ENCODE results near the gene UQCR10. TPM values are rescaled to one million over a fixed set of nuclear protein-coding genes. Genes with fewer than 3 reads are reported as not detected.
"Not testable (repeated sequence)": the region's sequence is repeated elsewhere in the genome, so short reads cannot be mapped to it uniquely, and the experiment has no call there.

Gene UQCR10
- total RNA-seq, 1 donor from 2014 or later = 35.7 TPM

DNA sequence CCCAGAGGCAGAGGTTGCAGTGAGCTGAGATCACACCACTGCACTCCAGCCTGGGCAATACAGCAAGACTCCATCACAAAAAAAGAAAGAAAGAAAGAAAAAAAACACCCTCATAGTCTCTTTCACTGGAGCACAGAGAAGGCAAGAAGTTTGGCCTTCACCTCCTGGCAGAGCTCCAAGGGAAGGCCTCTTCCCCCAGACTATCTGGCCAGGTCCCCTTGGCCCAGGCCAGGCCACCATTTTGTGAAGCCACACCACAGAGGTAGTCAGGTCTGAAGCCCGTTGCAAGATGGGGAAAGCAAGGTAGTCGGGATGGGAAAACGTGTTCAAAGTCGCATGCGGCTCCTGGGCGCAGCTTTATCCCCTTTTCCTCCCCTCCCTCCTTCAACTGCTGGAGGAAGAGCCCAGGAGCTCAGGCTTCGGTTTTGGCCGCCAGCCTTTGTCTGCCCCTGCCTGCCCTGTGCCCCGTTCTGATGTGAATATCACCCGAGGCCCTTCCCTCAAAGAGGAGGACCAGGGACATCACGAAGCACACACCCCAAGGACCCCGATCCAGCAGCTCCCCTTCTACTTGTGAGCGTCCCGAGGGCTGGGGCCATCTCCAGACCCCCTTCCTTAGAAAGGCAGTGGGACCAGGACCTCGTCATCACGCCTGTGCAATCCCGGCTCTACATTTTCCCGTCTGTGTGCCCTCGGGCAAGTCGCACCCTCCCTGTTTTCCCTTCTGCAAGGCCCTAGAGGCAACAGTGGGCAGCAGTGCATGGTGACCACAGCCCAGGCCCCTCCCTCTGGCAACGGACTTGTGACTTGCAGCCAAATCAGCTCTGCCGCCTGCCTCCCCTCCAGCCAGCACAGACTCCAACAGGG lies 29.7 kb upstream of the UQCR10 start:
- DNase-seq = no peak

GRCh38 chr22:29738118-29738815 lies 28.9 kb upstream of the UQCR10 start:
- no peak for DNase-seq

DNA sequence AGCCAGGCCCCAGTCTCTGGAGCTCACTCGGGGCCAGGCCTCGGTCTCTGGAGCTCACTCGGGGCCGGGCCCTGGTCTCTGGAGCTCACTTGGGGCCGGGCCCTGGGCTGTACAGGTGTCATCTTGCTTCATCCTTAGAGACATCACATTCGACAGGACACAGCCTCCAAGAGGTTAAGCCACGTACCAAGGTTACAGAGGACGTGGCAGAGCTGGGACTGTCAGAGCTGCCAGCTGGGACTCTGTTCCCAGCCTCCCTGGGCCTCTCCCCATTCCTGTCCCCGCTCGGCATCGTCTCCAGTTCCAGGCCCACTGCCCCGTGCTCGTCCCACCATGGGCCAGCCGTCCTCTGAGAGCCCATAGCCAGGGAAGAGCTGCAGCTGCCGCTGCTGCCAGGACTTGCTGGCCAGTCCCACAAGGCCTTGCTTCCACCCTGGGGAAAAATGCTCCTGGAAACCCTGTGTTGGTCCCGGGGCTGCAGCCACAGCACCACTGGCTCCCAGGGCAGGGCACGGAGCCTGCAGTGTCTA lies 27.8 kb upstream of the UQCR10 start:
- no peak for DNase-seq

GRCh38 chr22:29740216-29740615 lies 27.0 kb upstream of the UQCR10 start:
- no peak for DNase-seq

DNA sequence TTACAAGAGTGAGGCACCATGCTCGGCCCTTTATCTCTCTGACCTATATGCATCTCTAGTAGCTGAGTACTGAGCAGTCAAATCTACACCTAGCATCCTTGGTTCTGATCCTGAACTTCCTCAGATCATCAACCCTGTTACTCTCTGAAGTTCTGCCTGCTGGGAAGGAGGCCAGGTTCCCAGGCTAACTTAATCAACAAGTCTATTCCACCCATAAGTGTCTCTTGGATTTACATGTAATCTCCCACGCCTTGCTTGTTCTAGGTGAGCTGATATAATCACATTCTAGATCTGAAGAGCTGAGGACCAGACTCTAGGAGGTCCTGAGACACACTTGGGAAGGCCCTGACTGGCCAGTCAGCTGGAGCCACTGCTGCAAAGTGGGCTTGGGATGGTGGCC lies 25.2 kb upstream of the UQCR10 start:
- no peak for DNase-seq

- no peak for DNase-seq
These were observed 24.8 kb upstream of the UQCR10 start for GRCh38 chr22:29742326-29742725.

GRCh38 chr22:29744902-29745301 lies 22.3 kb upstream of the UQCR10 start:
- DNase-seq = no peak

GRCh38 chr22:29747832-29748231 lies 19.3 kb upstream of the UQCR10 start:
- DNase-seq = no peak

- no peak for DNase-seq
These were observed 18.8 kb upstream of the UQCR10 start for GRCh38 chr22:29748248-29748893.

- DNase-seq = no peak
These were observed 17.1 kb upstream of the UQCR10 start for GRCh38 chr22:29750029-29750428.

DNA sequence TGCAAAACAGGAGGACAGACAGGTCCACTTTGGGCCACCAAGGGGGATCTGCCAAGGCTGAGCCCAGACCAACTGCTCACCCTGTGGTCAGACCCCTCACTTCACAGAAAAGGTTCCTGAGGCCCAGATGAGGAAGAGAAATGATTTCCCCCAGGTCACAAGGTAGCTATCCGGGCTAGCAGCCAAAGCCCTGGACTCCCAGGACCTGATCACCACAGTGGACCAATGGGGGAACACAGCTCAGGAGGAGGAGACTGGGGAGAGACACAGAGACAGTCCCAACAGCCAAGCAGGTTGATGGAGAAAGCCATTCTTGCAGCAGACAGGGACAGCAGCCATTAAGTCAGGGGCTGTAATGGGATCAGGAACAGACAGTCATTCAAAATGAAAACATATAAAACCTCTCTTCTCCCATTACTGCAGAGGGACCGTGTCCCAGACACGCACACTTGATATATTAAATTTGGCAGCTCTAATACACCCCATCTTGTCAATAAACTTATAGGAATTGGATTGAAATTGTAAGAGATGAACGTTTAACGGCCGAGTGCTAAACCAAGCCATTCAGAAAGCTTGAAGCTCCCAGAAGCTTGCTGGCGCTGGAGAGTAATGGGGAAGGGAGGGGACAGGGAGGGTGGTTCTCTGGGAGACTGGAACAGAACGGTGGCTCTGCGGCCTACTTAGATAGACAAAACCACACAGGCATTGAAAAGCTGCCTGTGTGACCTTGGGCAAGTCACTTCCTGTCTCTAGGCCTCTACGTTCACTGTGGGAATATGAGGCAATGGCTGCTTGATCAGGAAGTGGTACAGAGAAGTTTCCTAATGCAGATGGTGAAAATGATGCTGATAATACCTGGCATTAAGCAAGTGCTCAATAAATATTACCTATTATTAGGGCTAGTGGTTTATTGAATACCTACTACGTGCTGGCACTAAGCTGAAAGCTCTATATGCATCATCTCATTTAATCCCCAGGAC lies 16.3 kb upstream of the UQCR10 start:
- no peak for DNase-seq

GRCh38 chr22:29751669-29752068 lies 15.5 kb upstream of the UQCR10 start:
- no peak for DNase-seq

DNA sequence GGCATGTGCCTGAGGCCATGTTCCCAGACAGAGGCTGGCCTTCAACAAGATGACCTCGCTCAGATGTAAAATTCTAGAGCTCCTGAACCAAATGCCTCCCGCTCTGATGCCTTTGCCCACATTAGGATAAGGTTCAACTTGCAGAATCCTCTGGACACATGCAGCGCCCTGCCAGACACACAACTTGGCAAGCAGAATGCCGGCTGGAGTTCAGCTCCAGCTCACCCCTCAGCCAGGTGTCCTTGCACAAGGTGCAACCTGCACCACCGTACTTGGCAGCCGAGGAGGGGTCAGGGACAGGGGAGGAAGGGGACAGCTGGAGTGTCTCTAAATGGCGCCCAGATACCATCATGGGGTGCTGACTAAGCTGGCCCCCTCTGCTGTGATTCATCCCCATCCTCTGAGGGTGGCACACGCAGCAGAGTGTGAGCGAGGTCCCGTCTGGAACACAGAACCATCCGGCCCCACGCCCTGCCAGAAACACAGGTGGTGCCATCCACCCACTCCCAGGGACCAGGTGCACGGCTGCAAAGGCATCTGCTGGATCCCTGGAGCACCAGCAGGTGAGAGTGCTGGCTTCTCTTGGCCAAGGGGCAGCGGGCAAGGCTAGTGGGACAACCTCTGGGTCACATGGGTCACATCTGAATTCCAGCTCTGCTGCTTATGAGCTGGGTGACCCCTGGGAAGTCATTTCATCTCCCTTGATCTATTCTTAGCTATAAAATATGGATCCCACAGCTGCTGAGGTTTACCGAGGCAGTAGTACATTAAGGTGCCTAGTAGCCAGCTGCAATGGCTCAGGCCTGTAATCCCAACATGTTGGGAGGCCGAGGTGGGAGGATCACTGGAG lies 13.1 kb upstream of the UQCR10 start:
- no peak for DNase-seq

DNA sequence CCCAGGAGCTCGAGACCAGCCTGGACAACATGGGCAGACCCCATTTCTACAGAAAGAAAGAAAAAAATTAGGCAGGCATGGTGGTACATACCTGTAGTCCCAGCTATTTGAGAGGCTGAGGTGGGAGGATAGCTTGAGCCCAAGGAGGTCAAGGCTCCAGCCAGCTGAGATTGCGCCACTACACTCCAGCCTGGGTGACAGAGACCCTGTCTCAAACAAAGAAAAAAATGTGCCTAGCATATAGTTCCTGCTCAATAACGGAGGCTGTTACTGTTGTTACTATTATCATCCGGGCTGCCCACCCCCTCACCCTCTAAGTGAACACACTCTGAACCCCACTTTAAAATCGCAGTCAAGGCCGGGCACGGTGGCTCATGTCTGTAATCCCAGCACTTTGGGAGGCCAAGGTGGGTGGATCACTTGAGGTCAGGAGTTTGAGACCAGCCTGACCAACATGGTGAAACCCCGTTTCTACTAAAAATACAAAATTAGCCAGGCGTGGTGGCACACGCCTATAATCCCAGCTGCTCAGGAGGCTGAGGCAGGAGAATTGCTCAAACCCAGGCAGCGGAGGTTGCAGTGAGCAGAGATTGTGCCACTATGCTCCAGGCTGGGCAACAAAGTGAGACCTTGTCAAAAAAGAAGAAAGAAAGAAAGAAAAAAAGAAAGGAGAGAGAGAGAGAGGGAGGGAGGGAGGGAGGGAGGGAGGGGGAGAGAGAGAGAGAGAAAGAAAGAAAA lies 12.3 kb upstream of the UQCR10 start:
- DNase-seq = not testable (repeated sequence)

GRCh38 chr22:29755889-29756288 lies 11.3 kb upstream of the UQCR10 start:
- no peak for DNase-seq

DNA sequence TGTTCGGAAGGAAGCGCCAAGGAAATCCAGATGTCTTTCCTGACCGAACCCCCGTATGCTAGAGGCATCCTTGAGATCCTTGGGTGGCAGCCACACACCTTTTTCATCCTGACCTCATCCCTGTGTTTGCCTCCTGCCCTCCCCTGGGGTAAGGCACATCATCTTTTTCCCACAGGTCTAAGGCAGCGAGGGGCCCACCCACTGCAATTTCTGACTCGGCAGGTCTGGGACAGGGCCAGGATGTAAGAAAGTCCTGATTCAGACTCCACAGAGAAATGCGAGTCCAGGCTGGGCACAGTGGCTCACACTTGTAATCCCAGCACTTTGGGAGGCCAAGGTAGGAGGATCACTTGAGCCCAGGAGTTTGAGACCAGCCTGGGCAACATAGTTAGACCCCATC lies 10.8 kb upstream of the UQCR10 start:
- no peak for DNase-seq

- DNase-seq = no peak
These were observed 10.1 kb upstream of the UQCR10 start for GRCh38 chr22:29757096-29757495.

DNA sequence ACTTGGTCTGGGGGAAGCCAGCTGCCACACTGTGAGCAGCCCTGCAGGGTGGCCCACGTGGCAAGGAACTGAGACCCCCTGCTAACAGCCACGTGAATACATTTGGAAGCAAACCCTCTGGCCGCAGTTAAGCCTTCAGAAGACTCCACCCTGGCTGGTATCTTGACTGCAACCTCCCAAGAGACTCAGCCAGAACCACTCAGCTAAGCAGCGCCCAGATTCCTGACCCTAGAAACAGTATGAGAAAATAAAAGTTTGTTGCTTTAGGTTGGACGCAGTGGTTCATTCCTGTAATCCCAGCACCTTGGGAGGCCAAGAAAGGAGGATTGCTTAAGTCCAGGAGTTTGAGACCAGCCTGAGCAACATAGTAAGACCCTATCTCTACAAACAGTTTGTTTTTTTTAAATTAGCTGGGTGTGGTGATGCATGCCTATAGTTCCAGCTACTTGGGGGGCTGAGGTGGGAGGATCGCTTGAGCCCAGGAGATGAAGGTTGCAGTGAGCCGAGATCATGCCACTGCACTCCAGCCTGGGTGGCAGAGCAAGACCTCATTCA lies 9.0 kb upstream of the UQCR10 start:
- no peak for DNase-seq

GRCh38 chr22:29758959-29759358 lies 8.2 kb upstream of the UQCR10 start:
- no peak for DNase-seq

- DNase-seq = no peak
These were observed 4.9 kb upstream of the UQCR10 start for GRCh38 chr22:29762263-29762662.

All from occipital lobe (tissue), 2 donors.